ENCODE results near the gene MAU2.

- no peak for TF ChIP-seq CTCF (IDR thresholded peaks at IDR 0.05)
- no peak for TF ChIP-seq POLR2A (IDR thresholded peaks at IDR 0.05)
Measured at GRCh38 chr19:19345232-19345631, 24.6 kb downstream of the MAU2 start.
